HG03520 (cell line): ENCODE results near the gene RPS13.
A peak's percentile ranks its signal among the peaks of the same experiment; 100 is the strongest.
"Not testable (repeated sequence)": the region's sequence is repeated elsewhere in the genome, so short reads cannot be mapped to it uniquely, and the experiment has no call there.

Experiments used
- ATAC-seq: cut with Tn5 transposase; IDR thresholded peaks from one replicate; pipeline ENCODE4 v1.9.1; 2021; ENCODE audit warnings: mild to moderate bottlenecking, moderate library complexity; ENCODE audit not compliant: unreplicated experiment

Gene RPS13

DNA sequence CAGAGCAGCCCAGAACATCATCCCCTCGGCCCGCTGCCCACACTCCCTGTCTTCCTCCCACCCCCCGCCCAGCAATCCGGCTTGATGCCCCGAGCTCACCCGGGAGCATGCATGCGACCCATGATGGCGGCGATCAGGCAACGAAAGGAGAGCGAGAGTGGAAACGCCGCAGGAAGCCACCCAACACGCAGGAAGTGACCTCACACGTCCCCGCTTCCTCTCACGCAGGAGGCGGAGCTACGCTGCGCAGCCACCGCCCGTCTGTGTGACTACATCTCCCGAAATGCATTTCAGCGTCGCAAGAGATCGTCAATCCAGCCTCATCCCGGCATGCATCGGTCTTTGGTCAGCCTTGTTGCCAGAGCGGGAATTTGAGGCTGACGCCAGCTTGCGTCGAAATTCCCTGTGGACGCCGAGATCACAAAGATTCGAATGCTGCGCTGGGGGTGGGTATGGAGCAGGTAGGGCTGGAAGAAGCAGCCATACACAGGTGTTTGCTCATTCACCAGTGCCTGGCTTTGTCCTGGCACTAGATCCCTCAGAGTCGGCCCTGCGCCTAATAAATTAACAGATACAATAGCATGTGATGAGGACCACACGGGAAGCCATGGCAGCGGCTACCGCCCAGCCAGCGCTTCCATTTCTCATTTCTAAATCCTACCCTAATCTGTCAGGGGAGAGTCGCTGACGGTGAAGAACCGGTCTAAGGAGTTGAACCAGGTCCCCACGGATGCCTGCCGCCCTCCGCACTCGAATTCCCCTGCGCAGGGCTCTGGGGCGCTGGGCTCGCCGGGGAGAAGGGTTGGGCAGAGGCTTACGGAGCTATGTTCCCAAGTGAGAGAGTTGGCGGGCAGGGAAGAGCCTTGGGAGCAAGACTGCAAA, at the start of gene RPS13:
Gene RPS13 (minus strand): TSS at position 148 of the 882 bp plus-strand sequence. CDS start 26 bp downstream, at position 122.
- peak; percentile 93 for ATAC-seq

DNA sequence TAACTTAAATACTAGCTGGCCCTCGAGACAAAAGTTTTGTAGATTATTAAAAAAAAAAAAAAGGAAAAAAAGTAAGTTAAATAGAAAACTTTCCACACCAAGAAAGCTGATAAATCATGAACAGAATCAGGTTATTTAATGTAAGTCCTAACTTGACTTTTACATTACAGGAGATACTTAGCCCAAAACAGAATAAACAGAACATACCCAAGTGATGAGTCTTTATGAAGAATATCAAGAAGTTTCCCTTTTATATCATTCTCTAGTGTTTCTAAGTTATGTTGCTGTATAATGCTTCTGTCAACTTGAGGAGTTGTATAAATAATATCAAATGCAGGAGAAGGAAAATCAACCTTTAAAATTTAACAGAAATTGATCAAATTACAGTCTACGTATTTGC, 44.5 kb upstream of the RPS13 start:
- no peak for ATAC-seq

DNA sequence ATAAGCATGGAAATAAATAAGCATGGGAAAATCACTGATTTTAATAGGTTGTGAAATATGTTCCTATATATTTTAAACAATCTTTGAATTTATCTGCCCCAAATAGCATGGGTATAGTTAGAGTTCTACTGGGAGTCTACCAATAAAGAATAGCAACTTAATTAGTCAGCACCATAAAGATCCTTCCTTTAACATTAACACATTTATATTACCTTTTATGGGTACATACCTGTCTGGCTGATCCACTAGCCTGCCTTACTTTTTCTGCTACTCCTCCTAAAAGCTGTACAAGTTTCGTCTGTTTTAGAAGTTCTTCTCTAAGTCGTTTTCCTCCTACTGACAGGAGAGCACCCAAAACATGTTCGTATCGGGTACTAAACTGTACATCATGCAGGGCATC, 39.8 kb upstream of the RPS13 start:
- ATAC-seq: no peak

DNA sequence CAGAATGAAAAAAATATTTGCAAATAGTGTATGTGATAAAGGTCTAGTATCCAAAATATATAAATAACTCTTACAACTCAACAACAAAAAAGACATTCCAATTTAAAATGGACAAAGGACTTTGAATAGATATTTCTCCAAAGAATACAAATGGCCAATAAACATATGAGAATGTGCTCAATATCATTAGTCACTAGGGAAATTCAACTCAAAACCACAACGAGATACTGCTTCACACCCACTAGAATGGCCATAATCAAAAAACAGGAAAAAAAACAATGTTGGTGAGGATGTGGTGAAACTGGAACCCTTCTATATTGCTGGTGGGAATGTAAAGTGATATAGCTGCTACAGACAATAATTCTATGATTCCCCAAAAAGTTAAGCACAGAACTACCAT, 38.6 kb upstream of the RPS13 start:
- ATAC-seq: no peak

DNA sequence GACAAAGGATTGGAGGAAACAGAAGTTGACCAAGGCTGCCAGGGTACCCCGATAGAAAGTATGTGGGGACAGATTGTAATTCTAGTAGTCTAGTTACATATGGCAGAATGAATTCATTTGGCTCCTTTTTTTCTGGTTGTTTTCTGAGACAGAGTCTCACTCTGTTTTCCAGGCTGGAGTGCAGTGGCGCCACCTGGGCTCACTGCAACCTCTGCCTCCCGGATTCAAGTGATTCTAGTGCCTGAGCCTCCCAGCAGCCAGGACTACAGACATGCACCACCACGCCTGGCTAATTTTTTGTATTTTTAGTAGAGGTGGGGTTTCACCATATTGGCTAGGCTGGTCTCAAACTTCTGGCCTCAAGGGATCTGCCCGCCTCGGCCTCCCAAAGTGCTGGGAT, 30.3 kb upstream of the RPS13 start:
- not testable (repeated sequence) for ATAC-seq

DNA sequence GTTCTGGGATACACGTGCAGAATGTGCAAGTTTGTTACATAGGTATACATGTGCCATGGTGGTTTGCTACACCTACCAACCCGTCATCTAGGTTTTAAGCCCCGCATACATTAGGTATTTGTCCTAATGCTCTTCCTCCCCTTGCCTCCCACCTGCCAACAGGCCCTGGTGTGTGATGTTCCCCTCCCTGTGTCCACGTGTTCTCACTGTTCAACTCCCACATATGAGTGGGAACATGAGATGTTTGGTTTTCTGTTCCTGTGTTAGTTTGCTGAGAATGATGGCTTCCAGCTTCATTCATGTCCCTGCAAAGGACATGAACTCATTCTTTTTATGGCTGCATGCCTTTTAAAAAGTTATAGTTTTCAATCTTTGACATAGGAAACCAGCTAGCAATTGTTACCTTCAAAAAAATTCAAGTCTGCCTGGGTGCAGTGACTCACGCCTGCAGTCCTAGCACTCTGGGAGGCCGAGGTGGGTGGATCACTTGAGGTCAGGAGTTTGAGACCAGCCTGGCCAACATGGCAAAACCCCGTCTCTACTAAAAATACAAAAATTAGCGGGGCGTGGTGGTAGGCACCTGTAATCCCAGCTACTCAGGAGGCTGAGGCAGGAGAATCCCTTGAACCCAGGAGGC, 28.1 kb upstream of the RPS13 start:
- ATAC-seq: not testable (repeated sequence)

DNA sequence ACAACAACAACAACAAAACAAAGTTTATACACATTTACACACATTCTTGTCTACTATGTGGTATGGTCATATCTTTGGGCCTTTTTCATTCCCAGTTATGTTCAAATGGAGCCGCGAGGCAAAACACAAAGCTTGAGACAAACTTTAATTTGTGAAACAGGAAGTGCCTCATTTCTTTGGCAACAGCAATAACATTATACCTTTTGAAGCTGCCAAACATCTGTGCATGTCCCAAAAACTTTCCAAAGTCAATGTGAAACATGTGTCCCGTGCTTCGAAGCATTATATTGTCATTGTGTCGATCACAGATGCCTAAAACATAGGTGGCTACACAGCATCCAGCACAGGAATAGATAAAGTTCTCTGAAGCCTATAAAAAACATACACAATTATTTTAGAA, 25.0 kb upstream of the RPS13 start:
- ATAC-seq: no peak

DNA sequence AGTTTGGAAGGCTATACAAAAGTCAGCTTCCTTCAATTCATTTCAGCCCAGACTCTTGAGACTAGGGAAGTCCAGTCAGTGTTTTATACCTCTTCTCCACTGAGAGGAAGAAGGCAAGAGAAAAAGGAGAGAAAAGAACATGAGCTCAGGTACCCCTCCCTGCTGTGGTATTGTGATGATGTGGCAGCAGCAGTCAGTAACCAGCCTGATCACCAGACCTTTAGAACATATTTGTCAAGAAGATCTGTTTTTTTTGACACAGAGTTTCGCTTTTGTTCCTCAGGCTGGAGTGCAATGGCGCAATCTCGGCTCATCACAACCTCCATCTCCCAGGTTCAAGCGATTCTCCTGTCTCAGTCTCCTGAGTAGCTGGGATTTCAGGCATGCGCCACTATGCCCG, 21.2 kb upstream of the RPS13 start:
- ATAC-seq: no peak

DNA sequence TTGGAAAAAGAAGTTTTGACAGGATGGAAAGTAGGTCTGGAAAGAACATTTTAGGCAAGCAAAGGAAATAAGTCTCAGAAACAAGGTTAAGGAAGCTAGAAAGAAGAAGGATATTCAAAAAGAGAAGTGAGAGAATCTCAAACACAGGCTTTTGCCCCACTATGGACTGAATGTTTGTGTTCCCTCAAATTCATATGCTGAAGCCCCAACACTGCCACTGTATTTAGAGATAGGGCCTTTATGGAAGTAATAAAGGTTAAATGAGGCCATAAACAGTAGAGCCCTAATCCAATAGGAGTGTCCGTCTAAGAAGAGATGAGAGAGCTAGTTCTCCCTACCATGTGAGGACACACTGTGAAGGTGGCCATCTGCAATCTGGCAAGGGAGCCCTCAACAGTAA, 20.6 kb upstream of the RPS13 start:
- no peak for ATAC-seq

DNA sequence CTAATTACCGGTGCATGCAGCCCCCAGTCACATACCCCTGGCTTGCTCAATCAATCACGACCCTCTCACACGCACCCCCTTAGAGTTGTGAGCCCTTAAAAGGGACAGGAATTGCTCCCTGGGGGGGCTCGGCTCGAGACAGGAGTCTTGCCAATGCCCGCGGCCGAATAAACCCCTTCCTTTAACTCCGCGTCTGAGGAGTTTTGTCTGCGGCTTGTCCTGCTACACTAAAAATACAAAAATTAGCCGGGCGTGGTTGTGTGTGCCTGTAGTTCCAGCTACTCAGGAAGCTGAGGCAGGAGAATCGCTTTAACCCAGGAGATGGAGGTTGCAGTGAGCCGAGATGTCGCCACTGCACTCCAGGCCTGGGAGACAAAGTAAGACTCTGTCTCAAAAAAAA, 8.5 kb upstream of the RPS13 start:
- ATAC-seq: not testable (repeated sequence)

DNA sequence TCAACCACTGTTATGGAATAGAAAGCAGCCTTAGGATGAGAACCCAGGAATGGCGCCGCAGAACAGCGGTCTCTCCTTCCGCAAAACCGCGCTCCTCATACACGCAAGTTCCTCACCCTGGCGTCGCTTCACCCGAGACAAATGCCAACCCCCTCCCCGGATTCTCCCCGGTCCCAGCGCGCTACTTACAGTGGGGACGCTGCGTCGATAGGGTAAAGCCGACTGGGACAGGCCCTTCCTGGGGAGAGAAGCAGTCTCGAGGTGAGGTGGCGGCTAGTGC, 287 bp downstream of the RPS13 start:
- peak; percentile 1 for ATAC-seq

DNA sequence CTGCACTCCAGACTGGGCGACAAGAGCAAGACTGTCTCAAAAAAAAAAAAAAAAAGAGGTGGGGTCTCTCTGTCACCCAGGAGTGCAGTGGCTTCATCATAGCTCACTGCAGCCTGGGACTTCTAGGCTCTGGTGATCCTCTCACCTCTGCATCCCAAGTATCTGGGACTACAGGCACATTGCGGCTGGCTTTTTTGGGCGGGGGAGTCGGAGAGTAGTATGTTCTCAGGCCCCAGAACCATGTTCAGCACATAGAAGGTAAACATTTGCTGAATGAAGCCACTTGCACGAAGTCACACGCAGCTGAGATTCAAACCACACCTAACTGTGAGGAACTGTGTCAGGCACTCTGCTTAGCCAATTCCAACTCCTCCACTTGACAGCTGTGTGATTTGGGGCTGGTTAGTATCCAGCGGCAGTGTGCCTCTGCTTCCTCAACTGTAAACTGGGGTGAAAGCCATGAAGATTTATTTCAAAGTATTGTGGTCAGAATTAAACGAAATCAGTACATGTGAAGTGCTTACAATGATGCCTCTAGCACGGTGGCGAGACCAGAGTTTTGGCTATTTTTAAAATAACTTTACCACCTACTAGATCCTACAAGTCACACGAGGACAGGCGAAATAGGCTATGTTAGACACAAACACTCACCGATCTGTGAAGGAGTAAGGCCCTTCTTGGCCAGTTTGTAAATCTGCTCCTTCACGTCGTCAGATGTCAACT, 789 bp downstream of the RPS13 start:
- no peak for ATAC-seq

DNA sequence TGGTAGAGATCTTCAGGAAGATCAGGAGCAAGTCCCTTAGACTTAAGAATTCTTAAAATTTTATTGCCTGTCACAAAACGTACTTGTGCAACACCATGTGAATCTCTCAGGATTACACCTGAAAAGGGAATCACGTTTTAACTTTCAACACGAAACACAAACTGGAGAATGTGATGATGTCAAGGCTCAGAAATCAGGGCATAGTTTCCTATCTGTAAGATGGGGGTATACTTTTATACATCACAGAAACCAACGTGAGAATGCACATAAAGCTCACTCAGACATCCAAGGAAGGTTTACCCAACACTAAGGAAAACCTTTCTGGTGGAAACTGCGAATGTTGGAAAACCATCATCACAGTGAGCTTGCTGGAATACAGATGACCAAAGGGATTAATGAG, 2.0 kb downstream of the RPS13 start:
- no peak for ATAC-seq

DNA sequence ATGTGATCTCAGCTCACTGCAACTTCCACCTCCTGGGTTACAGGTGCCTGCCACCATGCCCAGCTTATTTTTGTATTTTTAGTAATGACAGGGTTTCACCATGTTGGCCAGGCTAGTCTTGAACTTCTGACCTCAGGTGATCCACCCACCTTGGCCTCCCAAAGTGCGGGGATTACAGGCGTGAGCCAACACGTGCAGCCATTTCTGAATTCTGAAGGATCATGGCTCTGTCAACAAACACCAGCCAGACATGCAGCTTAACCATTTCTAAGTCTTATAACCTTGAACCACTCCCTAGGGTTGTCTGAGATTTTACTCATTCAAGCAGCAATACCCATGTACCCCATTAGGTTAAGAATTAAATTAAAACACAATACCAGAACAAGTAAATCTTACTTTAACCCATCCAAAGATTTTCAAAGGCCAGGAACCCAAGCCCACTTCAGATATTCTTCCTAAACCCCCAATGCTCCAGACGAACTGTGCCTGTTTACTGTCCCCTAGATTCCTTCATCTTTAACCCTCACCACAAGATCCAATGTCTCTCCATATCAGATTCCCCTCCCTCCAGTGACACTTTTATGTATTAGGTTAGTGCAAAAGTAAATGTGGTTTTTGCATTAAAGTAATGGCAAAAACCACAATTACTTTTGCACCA, 4.0 kb downstream of the RPS13 start:
- no peak for ATAC-seq

DNA sequence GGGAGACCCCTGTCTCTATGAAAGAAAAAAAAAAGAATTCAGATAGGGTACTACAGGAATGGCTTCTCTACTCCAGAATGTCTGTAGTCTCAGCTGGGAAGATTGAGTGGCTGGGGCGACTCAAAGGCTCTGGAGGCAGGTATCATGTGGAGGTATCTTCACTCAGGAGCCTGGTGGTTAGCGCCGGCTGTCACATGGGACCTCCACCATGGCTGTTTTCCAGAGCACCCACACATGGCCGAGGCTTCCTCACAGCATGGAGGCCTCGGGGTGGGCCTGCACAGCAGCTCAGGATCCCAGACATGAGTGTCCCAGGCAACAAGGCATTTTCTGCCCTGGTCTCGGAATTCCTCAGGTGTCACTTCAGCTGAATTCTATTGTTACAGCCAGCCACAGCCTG, 10.1 kb downstream of the RPS13 start:
- no peak for ATAC-seq

DNA sequence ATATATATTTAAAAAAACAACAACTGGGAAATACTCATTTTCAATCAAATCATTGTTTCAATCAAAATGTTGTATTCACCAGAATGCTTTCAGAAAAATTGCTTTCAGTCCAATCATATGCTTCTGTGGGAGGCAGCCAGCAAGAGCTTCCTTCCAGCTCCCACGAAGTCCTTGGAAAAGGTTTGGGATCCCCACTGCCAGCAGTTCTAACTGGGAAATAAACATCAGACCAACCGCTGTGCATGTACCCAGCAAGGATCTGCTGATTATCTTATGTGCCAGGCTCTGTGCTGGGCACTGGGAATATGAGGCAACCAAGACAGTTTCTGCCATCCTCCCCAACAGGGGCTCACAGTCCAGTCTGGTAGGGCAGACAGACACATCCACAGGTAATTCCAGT, 10.8 kb downstream of the RPS13 start:
- ATAC-seq: no peak

DNA sequence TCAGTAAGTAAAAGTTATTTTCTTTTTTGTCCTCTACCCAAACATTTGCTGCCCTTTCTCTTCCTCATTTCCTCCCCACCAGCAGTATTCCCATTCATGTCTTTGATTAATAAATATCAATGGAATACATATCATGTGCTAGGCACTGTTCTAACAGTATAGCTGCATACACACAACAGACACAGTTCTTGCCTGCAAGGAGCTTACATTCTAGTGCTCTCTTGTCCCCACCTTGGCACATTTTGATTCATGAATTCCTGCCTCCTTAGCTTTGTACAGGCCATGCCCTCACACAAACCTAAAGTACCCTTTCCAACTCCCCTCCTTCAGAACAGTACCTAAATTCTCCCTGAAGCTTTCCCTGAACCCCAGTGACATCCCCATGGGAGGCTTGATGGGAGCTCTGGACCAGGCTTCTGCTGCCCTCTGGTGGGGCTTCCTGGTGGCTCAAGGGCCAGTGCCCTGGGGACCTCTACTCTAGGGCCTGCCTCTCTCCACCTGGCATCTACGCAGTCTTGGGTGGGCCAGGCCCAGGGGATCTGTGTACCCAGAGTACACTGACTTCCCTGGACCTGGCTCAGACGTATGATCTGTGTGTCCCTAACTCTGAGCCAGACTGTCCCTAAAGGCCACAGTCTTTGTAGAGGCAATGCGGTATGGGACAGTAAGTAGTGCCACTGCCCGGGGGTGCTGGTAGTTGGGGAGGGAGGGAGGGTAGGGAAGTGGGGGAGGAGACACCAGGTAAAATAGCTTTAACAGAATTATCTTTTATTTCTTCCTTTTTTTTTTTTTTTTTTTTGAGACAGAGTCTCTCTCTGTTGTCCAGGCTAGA, 14.1 kb downstream of the RPS13 start:
- ATAC-seq: peak; percentile 67

DNA sequence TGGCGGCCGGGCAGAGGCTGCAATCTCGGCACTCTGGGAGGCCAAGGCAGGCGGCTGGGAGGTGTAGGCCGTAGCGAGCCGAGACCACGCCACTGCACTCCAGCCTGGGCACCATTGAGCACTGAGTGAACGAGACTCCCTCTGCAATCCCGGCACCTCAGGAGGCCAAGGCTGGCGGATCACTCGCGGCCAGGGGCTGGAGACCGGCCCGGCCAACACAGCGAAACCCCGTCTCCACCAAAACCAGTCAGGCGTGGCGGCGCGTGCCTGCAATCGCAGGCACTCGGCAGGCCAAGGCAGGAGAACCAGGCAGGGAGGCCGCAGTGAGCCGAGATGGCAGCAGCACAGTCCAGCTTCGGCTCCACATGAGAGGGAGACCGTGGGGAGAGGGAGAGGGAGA, 26.3 kb downstream of the RPS13 start:
- ATAC-seq: not testable (repeated sequence)

DNA sequence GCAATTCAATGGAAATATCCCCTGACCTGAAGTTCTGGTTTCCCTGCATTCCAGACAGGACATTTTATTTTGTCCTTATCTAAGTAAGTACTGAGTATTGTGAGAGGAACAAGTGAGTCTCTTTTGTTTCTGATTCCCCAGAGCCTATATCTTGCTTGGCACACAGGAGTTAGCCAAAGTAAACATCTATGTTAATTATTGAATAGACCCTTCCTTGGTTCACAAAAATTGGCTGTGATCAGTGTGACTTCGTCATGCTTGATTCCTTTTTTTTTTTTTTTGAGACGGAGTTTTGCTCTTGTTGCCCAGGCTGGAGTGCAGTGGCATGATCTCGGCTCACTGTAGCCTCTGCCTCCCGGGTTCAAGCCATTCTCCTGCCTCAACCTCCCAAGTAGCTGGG, 29.0 kb downstream of the RPS13 start:
- not testable (repeated sequence) for ATAC-seq

DNA sequence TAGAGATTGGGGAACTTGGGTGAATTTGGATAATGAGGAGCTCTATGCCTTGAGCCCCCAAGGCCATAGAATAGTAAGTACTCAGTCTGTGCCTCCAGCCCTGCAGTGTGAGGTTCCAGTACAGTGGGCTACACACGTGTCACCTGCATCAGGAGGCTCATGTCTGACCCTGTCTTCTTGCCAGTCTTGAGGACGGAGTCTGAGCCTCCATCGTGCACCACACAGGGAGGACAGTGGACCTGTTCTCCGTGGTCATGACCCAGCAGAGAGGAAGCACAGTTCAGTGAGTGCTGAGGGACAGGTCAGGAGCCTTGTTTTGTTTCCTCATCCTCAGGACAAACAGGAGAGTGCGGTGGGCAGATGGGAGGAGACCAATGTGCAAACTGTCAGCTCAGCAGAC, 30.8 kb downstream of the RPS13 start:
- ATAC-seq: no peak
